ACC112 (cell line): ENCODE measurements around the gene ZNF200.
"Not testable (repeated sequence)": the region's sequence is repeated elsewhere in the genome, so short reads cannot be mapped to it uniquely, and the experiment has no call there.

Source experiments
- H2AFZ ChIP-seq: fragments of 200-600 bp; sonication (generic); one replicate; pipeline ENCODE4 v1.6.0; 2017; ENCODE audit warnings: antibody characterized with exemption, low read length; ENCODE audit not compliant: unreplicated experiment
- H3K27ac ChIP-seq: fragments of 200-600 bp; sonication (generic); 2 replicates; pipeline ENCODE4 v1.5.1; 2014; ENCODE audit warnings: low read depth, mild to moderate bottlenecking, antibody characterized with exemption, low read length, moderate library complexity
- H3K27me3 ChIP-seq: fragments of 200-600 bp; sonication (generic); 2 replicates; pipeline ENCODE4 v1.6.1; 2014; ENCODE audit warnings: mild to moderate bottlenecking, antibody characterized with exemption, low read length, moderate library complexity, mixed read lengths; ENCODE audit not compliant: insufficient read depth
- H3K36me3 ChIP-seq: fragments of 200-600 bp; sonication (generic); 2 replicates; pipeline ENCODE4 v1.6.1; 2016; ENCODE audit warnings: mild to moderate bottlenecking, antibody characterized with exemption, low read length, moderate library complexity, mixed read lengths; ENCODE audit not compliant: insufficient read depth
- H3K4me1 ChIP-seq: fragments of 200-600 bp; sonication (generic); one replicate; pipeline ENCODE4 v1.6.1; 2016; ENCODE audit warnings: low read length, mixed read lengths; ENCODE audit not compliant: insufficient read depth, unreplicated experiment, control insufficient read depth
- H3K4me3 ChIP-seq: fragments of 200-600 bp; sonication (generic); 2 replicates; pipeline ENCODE4 v1.5.1; 2014; ENCODE audit warnings: mild to moderate bottlenecking, low read depth, low read length
- H3K79me2 ChIP-seq: fragments of 200-600 bp; sonication (generic); one replicate; pipeline ENCODE4 v1.6.0; 2016; ENCODE audit warnings: low read length; ENCODE audit not compliant: control insufficient read depth, unreplicated experiment, insufficient read depth

ZNF200 gene

DNA sequence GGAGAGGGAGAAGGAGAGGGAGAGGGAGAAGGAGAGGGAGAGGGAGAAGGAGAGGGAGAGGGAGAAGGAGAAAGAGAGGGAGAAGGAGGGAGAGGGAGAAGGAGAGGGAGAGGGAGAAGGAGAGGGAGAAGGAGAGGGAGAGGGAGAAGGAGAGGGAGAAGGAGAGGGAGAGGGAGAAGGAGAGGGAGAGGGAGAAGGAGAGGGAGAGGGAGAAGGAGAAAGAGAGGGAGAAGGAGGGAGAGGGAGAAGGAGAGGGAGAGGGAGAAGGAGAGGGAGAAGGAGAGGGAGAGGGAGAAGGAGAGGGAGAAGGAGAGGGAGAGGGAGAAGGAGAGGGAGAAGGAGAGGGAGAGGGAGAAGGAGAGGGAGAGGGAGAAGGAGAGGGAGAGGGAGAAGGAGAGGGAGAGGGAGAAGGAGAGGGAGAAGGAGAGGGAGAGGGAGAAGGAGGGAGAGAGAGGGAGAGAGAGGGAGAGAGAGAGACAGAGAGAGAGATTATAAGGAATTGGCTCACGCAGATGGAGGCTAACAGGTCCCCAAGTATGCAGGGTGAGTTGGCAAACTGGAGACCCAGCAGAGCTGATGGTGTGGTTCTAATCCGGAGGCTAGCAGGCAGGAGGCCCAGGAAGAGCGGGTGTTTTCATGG lies 37.1 kb downstream of the ZNF200 start:
- H3K27ac ChIP-seq, H3K4me1 ChIP-seq, H3K36me3 ChIP-seq, H3K79me2 ChIP-seq, H2AFZ ChIP-seq, H3K4me3 ChIP-seq: not testable (repeated sequence)
- peaks cover 21% of the 10 kb centered on the region for H3K27me3 ChIP-seq

DNA sequence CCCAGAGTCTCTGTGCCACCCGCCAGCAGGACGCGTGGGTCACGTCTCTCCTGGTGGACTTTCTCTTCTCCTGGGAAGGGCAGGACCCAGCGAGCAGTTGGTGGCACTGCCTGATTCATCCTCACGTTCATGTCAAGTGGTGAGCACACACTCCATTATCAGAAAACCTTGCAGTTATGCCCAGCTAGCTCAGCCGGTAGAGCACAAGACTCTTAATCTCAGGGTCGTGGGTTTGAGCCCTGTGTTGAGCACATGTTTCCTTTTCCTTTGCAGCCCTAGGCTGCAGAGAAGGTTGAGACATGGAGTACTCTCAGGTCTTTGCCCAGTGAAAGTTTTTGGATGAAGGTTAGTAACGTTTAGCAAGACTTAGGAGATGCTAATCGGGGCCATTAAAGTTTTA lies 39.0 kb downstream of the ZNF200 start:
- Histone ChIP-seq H3K4me3 (no peak overlapping the region), H3K27ac (no peak overlapping the region), H3K4me1 (no peaks in the 10 kb centered on the region), H3K27me3 (peaks cover 21% of the 10 kb centered on the region), H2AFZ (no peak overlapping the region), H3K79me2 (no peaks in the 10 kb centered on the region), H3K36me3 (no peaks in the 10 kb centered on the region)

DNA sequence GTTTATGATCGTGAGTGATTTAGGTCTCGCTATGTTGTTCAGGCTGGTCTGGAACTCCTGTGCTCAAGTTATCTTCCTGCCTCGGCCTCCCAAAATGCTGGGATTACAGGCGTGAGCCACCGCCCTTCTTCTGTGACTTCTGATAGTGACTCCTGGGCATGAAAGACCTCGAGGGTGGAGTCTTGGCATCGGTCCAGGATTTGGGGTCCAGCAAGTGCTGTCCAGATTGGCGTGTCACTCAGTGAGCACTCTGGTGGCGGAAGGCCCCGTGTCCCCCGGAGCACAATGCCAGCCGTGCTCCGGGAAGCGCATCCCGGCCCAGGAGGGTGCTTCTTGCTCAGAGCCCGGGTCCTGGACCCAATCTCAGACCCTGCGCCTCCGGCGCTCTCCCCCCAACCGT lies 40.2 kb downstream of the ZNF200 start:
- Histone ChIP-seq H3K36me3 (no peaks in the 10 kb centered on the region), H2AFZ (no peak overlapping the region), H3K4me1 (no peaks in the 10 kb centered on the region), H3K79me2 (no peaks in the 10 kb centered on the region), H3K27ac (no peak overlapping the region), H3K27me3 (peaks cover 14% of the 10 kb centered on the region), H3K4me3 (no peak overlapping the region)

DNA sequence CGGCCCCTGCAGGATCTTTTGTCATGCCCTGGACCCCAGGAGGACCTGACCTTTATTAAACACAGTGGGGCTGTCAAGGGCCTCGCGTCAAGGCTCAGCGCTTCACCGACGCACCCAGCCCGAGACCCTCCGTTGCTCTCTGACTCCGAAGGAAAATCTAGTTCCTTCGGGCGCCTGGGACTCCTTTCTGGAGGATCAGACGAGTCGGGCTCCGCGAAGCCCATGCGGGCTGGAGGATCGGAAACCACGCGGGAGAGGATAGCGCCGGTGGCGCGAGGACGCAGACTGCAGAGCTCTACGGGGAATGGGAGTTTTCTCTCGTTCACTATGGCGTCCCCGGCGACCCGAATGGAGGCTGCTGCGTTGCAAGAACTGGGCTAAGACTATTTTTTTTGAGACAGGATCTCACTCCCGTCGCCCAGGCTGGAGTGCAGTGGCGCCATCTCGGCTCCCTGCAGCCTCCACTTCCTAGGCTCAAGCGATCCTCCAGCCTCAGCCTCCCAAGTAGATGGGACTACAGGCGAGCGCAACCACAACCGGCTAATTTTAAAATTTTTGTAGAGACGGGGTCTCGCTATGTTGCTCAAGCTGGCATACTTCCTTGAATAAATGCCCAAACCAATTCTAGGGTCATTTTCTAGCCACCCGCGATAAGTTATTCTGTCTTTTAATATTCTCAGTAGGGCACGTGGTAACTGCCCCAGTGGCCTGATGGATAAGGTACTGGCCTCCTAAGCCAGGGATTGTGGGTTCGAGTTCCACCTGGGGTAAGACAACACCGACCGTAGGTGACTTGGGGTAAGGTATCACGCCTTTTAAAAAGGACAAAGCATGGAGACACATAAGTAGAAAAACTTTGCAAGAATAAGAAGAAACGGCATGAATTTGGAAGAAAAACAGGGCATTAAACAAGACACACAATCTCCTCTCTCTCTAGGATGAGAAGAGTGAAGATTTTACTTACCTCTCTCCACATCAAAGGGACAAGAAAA lies 41.4 kb downstream of the ZNF200 start:
- Histone ChIP-seq H3K36me3 (no peaks in the 10 kb centered on the region), H3K4me3 (no peak overlapping the region), H2AFZ (no peak overlapping the region), H3K27me3 (peaks cover 10% of the 10 kb centered on the region), H3K79me2 (no peaks in the 10 kb centered on the region), H3K4me1 (no peaks in the 10 kb centered on the region), H3K27ac (no peak overlapping the region)

DNA sequence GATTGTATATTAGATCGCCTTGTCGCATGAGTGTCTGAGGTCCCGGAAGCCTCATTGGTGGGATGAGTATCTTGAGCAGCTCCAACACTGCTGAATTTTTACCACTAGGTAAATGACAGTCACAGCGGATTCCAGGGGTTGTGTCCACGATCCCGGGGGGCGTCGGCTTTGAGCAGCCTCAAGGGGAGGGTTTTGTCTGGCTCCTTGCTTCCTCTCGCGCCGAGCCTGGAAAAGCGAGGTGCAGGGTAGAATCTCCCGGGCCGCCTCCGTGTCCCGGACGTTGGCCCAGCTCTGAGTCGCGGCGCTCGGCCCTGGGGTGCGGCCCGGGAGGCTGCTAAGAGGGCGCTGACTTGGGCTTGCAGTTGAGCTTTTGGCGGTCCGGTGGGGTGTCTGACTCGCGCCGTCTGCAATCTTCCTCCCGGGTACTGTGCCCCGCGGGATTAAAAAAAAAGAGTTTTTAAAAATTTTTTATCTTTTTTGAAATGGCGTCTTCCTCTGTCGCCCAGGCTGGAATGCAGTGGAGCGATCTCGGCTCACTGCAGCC lies 42.4 kb downstream of the ZNF200 start:
- H3K79me2 ChIP-seq = no peaks in the 10 kb centered on the region
- peaks cover 4% of the 10 kb centered on the region; the same call in 1 of the 2 replicates for H3K27me3 ChIP-seq
- no peak overlapping the region for H3K4me3 ChIP-seq
- no peaks in the 10 kb centered on the region for H3K36me3 ChIP-seq
- H2AFZ ChIP-seq = no peak overlapping the region
- H3K4me1 ChIP-seq = no peaks in the 10 kb centered on the region
- no peak overlapping the region for H3K27ac ChIP-seq

DNA sequence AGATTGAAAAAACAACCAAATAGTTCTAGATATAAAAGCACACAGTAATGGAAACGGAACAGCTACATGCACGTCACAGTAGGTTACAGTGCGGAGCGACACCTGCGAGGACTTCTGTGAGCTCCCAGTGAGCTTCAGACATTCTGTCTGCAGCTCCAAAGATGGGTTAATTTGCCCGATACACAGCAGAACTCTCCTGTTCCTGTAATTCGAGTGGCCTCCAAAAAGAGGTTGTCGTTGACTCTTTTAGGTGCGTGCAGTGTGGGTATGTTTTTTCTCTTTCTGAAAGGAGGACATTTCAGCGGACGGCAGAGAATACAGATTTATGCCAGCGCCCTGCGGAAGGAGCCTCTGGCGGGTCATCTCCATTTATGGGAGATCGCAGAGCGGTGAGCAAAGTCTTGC lies 44.0 kb downstream of the ZNF200 start:
- Histone ChIP-seq H3K27ac (no peak overlapping the region), H3K36me3 (no peaks in the 10 kb centered on the region), H3K4me3 (peak overlapping the region; percentile 76), H3K27me3 (peaks cover 3% of the 10 kb centered on the region; the same call in 1 of the 2 replicates), H3K4me1 (no peaks in the 10 kb centered on the region), H3K79me2 (no peaks in the 10 kb centered on the region), H2AFZ (peak overlapping the region; percentile 43)

DNA sequence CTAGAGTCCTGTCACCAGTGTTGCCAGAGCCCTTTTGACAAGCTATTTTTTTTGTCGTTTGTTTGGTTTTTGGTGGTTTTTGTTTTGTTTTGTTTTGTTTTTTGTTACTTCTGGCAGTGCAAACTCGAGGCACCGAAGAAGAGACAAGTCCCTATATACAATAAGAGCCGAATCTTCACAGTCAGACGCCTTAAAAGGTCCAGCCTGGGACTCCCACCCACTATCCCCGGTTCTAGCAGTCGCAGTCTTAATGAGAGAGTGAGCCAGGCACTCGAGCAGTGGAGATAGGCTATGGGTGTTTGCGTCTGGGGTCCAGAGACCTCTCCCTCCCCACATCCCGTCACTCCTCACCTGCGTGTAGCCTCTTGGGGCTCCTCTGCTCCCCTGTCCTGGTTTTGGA lies 45.1 kb downstream of the ZNF200 start:
- Histone ChIP-seq H3K79me2 (no peaks in the 10 kb centered on the region), H3K4me1 (no peaks in the 10 kb centered on the region), H2AFZ (no peak overlapping the region), H3K36me3 (no peaks in the 10 kb centered on the region), H3K4me3 (peak overlapping the region; percentile 82), H3K27me3 (no peaks in the 10 kb centered on the region), H3K27ac (no peak overlapping the region)

DNA sequence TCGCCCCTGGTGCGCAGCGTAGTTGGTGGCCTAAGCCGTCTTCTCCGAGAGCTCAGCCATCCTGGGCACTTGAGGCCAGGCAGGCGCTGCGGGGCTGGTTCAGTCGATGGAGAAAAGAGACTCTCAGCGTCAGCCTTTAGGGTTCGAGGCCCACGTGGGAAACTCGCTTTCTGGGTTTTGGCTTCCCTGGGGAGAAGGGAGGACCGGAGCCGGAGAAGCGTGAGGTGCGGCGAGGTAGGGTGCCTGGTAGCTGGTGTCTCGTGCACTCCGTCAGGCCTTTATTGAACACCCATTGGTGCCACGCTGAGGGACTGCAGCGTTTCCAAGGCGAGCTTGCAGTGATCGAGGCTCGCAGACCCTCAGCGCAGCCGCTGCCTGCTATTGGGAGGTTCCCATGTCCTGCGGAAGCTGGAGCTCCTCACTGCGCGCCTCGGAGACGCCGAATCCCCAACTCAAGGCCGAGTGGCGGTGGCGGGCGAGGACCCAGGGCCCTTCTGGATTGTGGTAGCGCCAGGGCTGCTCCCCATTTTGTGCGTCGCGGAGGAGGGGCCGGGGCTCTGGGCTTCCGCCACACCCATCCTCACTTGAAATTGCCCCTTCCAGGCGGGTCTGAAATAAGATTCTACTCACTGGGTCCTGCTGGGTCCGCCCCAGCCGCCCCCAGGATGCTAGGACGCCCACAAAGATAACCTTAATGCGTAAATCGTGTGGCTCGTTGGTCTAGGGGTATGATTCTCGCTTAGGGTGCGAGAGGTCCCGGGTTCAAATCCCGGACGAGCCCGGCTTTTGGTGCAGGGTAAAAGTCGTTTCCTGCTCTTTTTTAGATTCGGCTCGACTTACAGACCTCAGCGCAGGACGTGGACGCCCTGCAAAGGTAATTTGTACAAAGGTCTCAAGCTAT lies 45.8 kb downstream of the ZNF200 start:
- no peaks in the 10 kb centered on the region for H3K36me3 ChIP-seq
- H2AFZ ChIP-seq = peak overlapping the region; percentile 98
- no peaks in the 10 kb centered on the region for H3K4me1 ChIP-seq
- 0 out of 2 replicates have a peak overlapping the region, but pooled peaks have one; percentile 8 for H3K27ac ChIP-seq
- no peaks in the 10 kb centered on the region for H3K79me2 ChIP-seq
- no peaks in the 10 kb centered on the region for H3K27me3 ChIP-seq
- peak overlapping the region; percentile 82 for H3K4me3 ChIP-seq

DNA sequence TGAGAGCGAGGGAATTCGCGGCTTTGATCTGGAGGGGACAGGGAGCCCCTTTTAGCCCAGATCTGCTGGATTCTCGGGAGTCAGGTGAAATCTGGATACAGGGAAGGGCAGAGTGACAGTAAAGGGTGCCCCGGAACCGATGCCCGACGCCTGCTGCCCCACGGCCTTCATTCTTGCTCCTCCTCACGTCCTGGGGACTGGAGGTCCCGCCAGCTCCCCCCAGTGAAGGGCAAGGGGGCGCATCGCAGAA lies 46.4 kb downstream of the ZNF200 start:
- H3K4me3 ChIP-seq = peak overlapping the region; percentile 82
- no peak overlapping the region for H3K27ac ChIP-seq
- no peaks in the 10 kb centered on the region for H3K79me2 ChIP-seq
- no peaks in the 10 kb centered on the region for H3K36me3 ChIP-seq
- H2AFZ ChIP-seq = peak overlapping the region; percentile 98
- H3K27me3 ChIP-seq = no peaks in the 10 kb centered on the region
- no peaks in the 10 kb centered on the region for H3K4me1 ChIP-seq
